ENCODE measurements around the gene RNF40. TPM values are rescaled to one million over a fixed set of nuclear protein-coding genes. Genes with fewer than 3 reads are reported as not detected.

Gene RNF40
- polyA plus RNA-seq, 1 donor from 2014 or later, result 85.2 TPM

- H3K4me2 ChIP-seq (ENCODE audit: low read length), result peak overlapping the region; percentile 76
- no peaks in the 10 kb centered on the region for H3K9me3 ChIP-seq (ENCODE audit: low read length)
- H3K4me3 ChIP-seq (ENCODE audit: low read length), result peak overlapping the region; percentile 71
- peak overlapping the region; percentile 85 for H3K9ac ChIP-seq (ENCODE audit: low read length)
- TF ChIP-seq SMC3 (conservative IDR thresholded peaks at IDR 0.05; ENCODE audit: poor library complexity), result no peak
- TF ChIP-seq POLR2AphosphoS5 (IDR thresholded peaks at IDR 0.05), result no peak
- TF ChIP-seq TAF1 (IDR thresholded peaks at IDR 0.05; ENCODE audit: low read depth), result no peak
- TF ChIP-seq EZH2 (IDR thresholded peaks at IDR 0.05; ENCODE audit: borderline replicate concordance, insufficient read depth, low read length, poor library complexity, severe bottlenecking), result no peak
- TF ChIP-seq, protein P1, sequence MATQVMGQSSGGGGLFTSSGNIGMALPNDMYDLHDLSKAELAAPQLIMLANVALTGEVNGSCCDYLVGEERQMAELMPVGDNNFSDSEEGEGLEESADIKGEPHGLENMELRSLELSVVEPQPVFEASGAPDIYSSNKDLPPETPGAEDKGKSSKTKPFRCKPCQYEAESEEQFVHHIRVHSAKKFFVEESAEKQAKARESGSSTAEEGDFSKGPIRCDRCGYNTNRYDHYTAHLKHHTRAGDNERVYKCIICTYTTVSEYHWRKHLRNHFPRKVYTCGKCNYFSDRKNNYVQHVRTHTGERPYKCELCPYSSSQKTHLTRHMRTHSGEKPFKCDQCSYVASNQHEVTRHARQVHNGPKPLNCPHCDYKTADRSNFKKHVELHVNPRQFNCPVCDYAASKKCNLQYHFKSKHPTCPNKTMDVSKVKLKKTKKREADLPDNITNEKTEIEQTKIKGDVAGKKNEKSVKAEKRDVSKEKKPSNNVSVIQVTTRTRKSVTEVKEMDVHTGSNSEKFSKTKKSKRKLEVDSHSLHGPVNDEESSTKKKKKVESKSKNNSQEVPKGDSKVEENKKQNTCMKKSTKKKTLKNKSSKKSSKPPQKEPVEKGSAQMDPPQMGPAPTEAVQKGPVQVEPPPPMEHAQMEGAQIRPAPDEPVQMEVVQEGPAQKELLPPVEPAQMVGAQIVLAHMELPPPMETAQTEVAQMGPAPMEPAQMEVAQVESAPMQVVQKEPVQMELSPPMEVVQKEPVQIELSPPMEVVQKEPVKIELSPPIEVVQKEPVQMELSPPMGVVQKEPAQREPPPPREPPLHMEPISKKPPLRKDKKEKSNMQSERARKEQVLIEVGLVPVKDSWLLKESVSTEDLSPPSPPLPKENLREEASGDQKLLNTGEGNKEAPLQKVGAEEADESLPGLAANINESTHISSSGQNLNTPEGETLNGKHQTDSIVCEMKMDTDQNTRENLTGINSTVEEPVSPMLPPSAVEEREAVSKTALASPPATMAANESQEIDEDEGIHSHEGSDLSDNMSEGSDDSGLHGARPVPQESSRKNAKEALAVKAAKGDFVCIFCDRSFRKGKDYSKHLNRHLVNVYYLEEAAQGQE (IDR thresholded peaks at IDR 0.05; ENCODE audit: borderline replicate concordance), result no peak
- no peak for TF ChIP-seq RAD21 (conservative IDR thresholded peaks at IDR 0.05)
- no peak for TF ChIP-seq CTCF (IDR thresholded peaks at IDR 0.05; ENCODE audit: poor library complexity, severe bottlenecking)
- TF ChIP-seq MXI1 (conservative IDR thresholded peaks at IDR 0.05; ENCODE audit: poor library complexity, severe bottlenecking), result no peak
- TF ChIP-seq EP300 (conservative IDR thresholded peaks at IDR 0.05; ENCODE audit: poor library complexity, severe bottlenecking), result no peak
- no peaks in the 10 kb centered on the region for H3F3A ChIP-seq (ENCODE audit: insufficient read depth, low read length, poor library complexity, severe bottlenecking)
- H3K79me2 ChIP-seq (replicated peaks; ENCODE audit: insufficient read depth, low read length), result no peaks in the 10 kb centered on the region
- no peaks in the 10 kb centered on the region for H3K36me3 ChIP-seq (ENCODE audit: insufficient read depth, low read length)
- no peaks in the 10 kb centered on the region for H3K9me2 ChIP-seq (ENCODE audit: insufficient read depth, low read length)
- peak overlapping the region; percentile 53 for H2AFZ ChIP-seq (ENCODE audit: low read depth, low read length)
- no peaks in the 10 kb centered on the region for H3K27me3 ChIP-seq (ENCODE audit: insufficient read depth, low read depth, low read length)
- no peaks in the 10 kb centered on the region for H4K20me1 ChIP-seq (ENCODE audit: insufficient read depth)
- H3K27ac ChIP-seq (ENCODE audit: low read length), result peak overlapping the region; percentile 81
Measured at GRCh38 chr16:30805056-30805369, 42.9 kb downstream of the RNF40 start.

GRCh38 chr16:30805370-30806169, 43.4 kb downstream of the RNF40 start:
- Histone ChIP-seq H3K79me2 (replicated peaks; ENCODE audit: insufficient read depth, low read length) (no peaks in the 10 kb centered on the region), H3K9me2 (ENCODE audit: insufficient read depth, low read length) (no peaks in the 10 kb centered on the region), H3K36me3 (ENCODE audit: insufficient read depth, low read length) (no peaks in the 10 kb centered on the region), H3K9me3 (ENCODE audit: low read length) (no peaks in the 10 kb centered on the region), H4K20me1 (ENCODE audit: insufficient read depth) (no peaks in the 10 kb centered on the region), H3K9ac (ENCODE audit: low read length) (peak overlapping the region; percentile 85), H2AFZ (ENCODE audit: low read depth, low read length) (peak overlapping the region; percentile 53), H3K4me3 (ENCODE audit: low read length) (peak overlapping the region; percentile 71), H3F3A (ENCODE audit: insufficient read depth, low read length, poor library complexity, severe bottlenecking) (no peaks in the 10 kb centered on the region), H3K27me3 (ENCODE audit: insufficient read depth, low read depth, low read length) (no peaks in the 10 kb centered on the region), H3K27ac (ENCODE audit: low read length) (peak overlapping the region; percentile 81), H3K4me2 (ENCODE audit: low read length) (peak overlapping the region; percentile 82)
- peak; percentile 85 for TF ChIP-seq POLR2AphosphoS5 (IDR thresholded peaks at IDR 0.05)
- TF ChIP-seq SMC3 (conservative IDR thresholded peaks at IDR 0.05; ENCODE audit: poor library complexity), result peak; percentile 64
- no peak for TF ChIP-seq EZH2 (IDR thresholded peaks at IDR 0.05; ENCODE audit: borderline replicate concordance, insufficient read depth, low read length, poor library complexity, severe bottlenecking)
- peak; percentile 47 for TF ChIP-seq RAD21 (conservative IDR thresholded peaks at IDR 0.05)
- TF ChIP-seq TAF1 (IDR thresholded peaks at IDR 0.05; ENCODE audit: low read depth), result peak; percentile 95
- TF ChIP-seq, protein P1 (IDR thresholded peaks at IDR 0.05; ENCODE audit: borderline replicate concordance), result peak; percentile 95
- peak; percentile 27 for TF ChIP-seq CTCF (IDR thresholded peaks at IDR 0.05; ENCODE audit: poor library complexity, severe bottlenecking)
- TF ChIP-seq MXI1 (conservative IDR thresholded peaks at IDR 0.05; ENCODE audit: poor library complexity, severe bottlenecking), result peak; percentile 73
- peak; percentile 47 for TF ChIP-seq EP300 (conservative IDR thresholded peaks at IDR 0.05; ENCODE audit: poor library complexity, severe bottlenecking)
